Activated CD8-positive, alpha-beta memory T cell treated with anti-CD3 and anti-CD28 coated beads, Interleukin-2, amount 10 ng/mL, durations not matched to agents 7 days and 5 days (primary cell): ENCODE measurements around the gene MAPK8. TPM values are rescaled to one million over a fixed set of nuclear protein-coding genes. Genes with fewer than 3 reads are reported as not detected.
A peak's percentile ranks its signal among the peaks of the same experiment; 100 is the strongest.

Experiments
- ATAC-seq: fragments of 150-1000 bp; cut with Tn5 transposase; one replicate; pipeline ENCODE4 v1.10.0; 2021; ENCODE audit warnings: moderate library complexity
- CTCF ChIA-PET: fragments of 350-600 bp; sonication (Branson Sonifier 250); formaldehyde crosslinking; loops from one replicate; lab custom pipeline; 2021; ENCODE audit warnings: antibody characterized with exemption; lab: Charles Lee
- DNase-seq: peaks from one replicate; pipeline ENCODE4 v3.0.0-alpha.2; 2020
- H3K27ac Mint-ChIP-seq: one replicate; pipeline ENCODE4 v1.8.0; 2021; ENCODE audit warnings: mild to moderate bottlenecking, mixed read lengths
- H3K27me3 Mint-ChIP-seq: one replicate; pipeline ENCODE4 v1.8.0; 2021; ENCODE audit warnings: mixed read lengths
- H3K36me3 Mint-ChIP-seq: one replicate; pipeline ENCODE4 v1.8.0; 2021; ENCODE audit warnings: mild to moderate bottlenecking, mixed read lengths
- H3K4me1 Mint-ChIP-seq: one replicate; pipeline ENCODE4 v1.8.0; 2021; ENCODE audit warnings: mixed read lengths
- H3K4me3 Mint-ChIP-seq: one replicate; pipeline ENCODE4 v1.8.0; 2021; ENCODE audit warnings: mild to moderate bottlenecking, moderate library complexity, mixed read lengths
- H3K9me3 Mint-ChIP-seq: one replicate; pipeline ENCODE4 v1.8.0; 2022; ENCODE audit warnings: low read depth, mixed read lengths
- total RNA-seq, 2 experiments: library from RNA; stranded (reverse); gene quantifications; one replicate each; pipeline ENCODE4 v1.2.3, GENCODE V29; 2021

Gene MAPK8
- total RNA-seq, 2 experiments from 2014 or later = 45.6 to 111 TPM

DNA sequence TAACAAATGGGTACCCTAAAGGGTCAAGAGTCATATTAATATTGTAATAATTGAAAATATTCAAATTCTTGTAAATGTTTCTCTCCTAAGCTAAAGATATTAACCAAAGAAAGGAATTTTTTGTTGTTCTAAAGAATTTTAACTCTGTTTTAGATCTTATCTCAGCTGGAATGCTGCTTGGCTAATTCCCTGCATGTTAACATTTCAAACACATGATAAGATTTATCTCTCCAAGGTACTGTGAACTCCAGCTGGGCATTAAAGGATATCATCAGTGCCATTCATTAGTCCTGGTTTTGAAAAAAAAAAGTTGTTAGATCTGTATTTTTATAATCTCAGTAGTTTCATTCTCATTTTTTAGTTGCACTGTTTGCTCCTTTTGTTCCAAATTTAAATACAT is 76.9 kb downstream of the MAPK8 start:
- ATAC-seq (no peak), DNase-seq (no peak)
- Mint-ChIP-seq H3K36me3 (peaks cover 9% of the 10 kb centered on the region), H3K27me3 (no peaks in the 10 kb centered on the region), H3K4me3 (no peak overlapping the region), H3K4me1 (no peaks in the 10 kb centered on the region), H3K9me3 (no peaks in the 10 kb centered on the region), H3K27ac (no peak overlapping the region)
- CTCF ChIA-PET = interaction anchor here (0.7 kb wide), 1 partner anchor 20 kb away, joined by 3 read pairs; no protein-coding TSS in a partner anchor

DNA sequence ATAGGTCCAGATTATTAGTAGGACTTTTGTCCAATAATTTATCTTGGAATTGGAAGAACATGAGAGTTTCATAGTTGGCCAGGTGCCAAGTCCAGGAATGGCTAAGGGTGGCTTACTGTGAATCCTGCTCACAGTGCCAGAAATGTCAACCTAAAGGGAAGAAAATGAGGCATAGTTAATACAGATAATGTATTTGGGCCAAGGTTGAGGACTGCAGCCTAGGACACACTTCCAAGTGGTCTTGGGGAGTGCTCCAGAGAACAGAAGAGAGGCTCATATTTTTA is 78.2 kb downstream of the MAPK8 start:
- ATAC-seq = no peak
- peaks cover 7% of the 10 kb centered on the region for H3K36me3 Mint-ChIP-seq

DNA sequence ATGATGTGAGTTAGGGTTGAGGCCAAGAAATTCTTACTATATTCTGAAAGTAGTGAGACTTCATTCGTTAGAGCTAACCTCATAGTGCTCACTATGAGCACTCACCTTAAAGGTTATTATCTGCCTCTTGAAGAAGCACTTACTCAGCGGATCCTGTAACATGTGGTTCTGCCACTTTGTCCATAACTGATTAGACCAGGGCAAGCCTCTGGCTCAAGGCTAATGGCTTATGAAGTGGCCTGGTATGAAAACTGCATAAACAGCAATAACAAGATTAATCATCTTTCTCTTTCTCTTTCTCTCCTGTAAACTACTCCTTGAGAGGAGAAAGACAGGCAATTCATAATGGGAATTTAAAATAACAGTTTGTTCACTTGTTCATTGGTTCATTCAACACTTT is 82.8 kb downstream of the MAPK8 start:
- peaks cover 43% of the 10 kb centered on the region for H3K4me1 Mint-ChIP-seq

More for the DNA sequence above, 78.2 kb downstream of the MAPK8 start:
- no peak overlapping the region for H3K4me3 Mint-ChIP-seq
- CTCF ChIA-PET = interaction anchor here (0.9 kb wide), 1 partner anchor 75 kb away, joined by 4 read pairs; no protein-coding TSS in a partner anchor
- no peak overlapping the region for H3K27ac Mint-ChIP-seq
- DNase-seq = no peak
- no peaks in the 10 kb centered on the region for H3K9me3 Mint-ChIP-seq
- no peaks in the 10 kb centered on the region for H3K27me3 Mint-ChIP-seq
- H3K4me1 Mint-ChIP-seq = peaks cover 9% of the 10 kb centered on the region

DNA sequence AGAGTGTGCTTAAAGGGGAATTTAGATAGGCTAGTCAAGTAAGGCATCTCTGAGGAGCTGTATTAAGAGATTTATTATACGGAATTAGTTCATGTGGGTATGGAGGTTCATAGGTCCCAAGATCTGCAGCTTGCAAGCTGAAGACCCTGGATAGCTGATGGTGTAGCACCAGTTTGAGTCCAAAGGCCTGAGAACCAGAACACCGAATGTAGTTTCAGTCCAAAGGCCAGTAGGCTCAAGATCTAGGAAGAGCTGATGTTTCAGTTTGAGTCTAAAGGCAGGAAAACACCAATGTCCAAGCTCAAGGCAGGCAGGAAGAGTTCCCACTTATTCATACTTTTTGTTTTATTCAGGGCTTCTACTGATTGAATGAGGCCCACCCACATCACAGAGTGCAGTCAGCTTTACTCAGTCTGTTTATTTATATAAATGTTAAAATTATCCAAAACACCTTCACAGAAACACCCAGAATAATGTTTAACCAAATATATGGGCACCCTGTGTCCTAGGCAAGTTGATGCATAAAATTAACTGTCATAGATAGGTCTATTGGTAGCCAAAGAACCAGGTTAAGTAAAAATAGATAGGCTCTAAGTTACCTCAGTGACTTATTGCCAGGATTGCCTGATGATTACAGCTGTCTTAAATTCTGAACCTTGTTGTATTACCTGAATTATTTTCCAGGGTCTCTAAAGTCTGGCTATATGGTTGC is 83.5 kb downstream of the MAPK8 start:
- peaks cover 3% of the 10 kb centered on the region for H3K36me3 Mint-ChIP-seq
- no peaks in the 10 kb centered on the region for H3K27me3 Mint-ChIP-seq
- CTCF ChIA-PET = interaction anchor here (1.2 to 1.6 kb wide), 2 partner anchors 266 to 268 kb away, joined by 3 to 4 read pairs; no protein-coding TSS in a partner anchor
- DNase-seq = no peak
- ATAC-seq = no peak
- no peaks in the 10 kb centered on the region for H3K9me3 Mint-ChIP-seq
- H3K4me1 Mint-ChIP-seq = peaks cover 43% of the 10 kb centered on the region
- H3K4me3 Mint-ChIP-seq = no peak overlapping the region
- H3K27ac Mint-ChIP-seq = no peak overlapping the region

More for the DNA sequence above, 82.8 kb downstream of the MAPK8 start:
- ATAC-seq (no peak), DNase-seq (no peak)
- Mint-ChIP-seq H3K4me3 (no peak overlapping the region), H3K27ac (no peak overlapping the region), H3K9me3 (no peaks in the 10 kb centered on the region), H3K36me3 (peaks cover 3% of the 10 kb centered on the region), H3K27me3 (no peaks in the 10 kb centered on the region)
- CTCF ChIA-PET = interaction anchor here (1.2 kb wide), 1 partner anchor 266 kb away, joined by 3 read pairs; no protein-coding TSS in a partner anchor

DNA sequence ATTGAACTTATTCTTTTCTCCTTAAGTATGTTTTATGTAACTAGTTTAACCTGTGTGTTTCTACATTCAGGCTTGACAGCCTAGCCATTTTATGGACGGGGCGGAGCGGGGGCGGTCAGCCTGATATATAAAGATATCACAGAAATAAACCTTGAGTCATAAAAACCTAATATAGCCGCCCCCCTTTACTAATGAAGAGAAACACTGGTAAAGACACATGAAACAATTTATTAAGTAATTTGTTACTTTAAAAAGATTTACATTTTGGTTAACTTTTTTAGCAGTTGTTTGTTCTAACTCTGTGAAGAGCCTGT is 84.0 kb downstream of the MAPK8 start:
- DNase-seq = no peak
- H3K36me3 Mint-ChIP-seq = peaks cover 3% of the 10 kb centered on the region
- no peak overlapping the region for H3K4me3 Mint-ChIP-seq
- H3K27ac Mint-ChIP-seq = no peak overlapping the region
- no peak for ATAC-seq
- no peaks in the 10 kb centered on the region for H3K9me3 Mint-ChIP-seq
- H3K27me3 Mint-ChIP-seq = no peaks in the 10 kb centered on the region
- peaks cover 43% of the 10 kb centered on the region for H3K4me1 Mint-ChIP-seq
- CTCF ChIA-PET = interaction anchor here (1.6 kb wide), 2 partner anchors 8 to 268 kb away, joined by 4 to 5 read pairs; no protein-coding TSS in a partner anchor

DNA sequence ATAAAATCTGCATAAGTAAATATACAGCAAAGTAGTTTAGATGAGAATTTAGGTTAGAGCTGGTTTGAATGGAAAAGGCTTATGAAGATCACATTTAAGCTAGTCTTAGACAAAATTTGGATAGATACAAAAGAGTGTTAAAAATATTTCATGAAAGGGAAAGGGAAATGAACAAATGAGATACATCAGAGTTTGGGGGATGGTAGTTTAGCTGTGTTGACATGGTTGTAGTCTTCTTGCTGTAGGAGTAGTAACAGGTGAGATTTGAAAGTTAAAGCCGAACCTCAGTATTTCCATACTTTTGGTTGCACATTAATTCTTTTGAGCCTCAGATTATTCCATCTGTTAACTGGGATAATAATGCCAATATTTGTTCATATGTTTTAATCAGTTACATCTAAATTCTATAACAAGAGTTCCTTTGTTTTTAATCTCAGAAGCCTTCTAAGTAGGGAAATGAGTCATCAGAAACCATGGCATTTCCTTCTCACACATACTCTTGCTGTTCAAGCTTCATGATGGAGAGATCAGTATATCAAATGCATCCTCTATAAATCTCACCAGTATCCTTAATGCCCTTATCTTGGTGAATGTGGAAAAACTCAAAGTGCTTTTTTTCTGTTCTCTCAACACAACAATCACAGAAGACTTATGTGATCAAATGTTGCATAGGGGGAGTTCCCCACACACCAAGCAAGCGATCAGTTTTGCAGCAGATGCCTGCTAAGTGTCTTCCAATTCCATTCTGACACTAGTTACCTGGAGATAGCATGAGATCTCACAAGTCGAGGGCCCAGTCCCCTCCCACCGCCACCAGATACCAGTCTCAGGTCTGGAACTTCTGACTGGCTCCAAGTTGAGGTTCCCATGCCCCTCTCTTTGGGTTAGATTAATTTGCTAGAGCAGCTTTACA is 84.7 kb downstream of the MAPK8 start:
- DNase-seq (no peak), ATAC-seq (peak; percentile 90)
- Mint-ChIP-seq H3K36me3 (peaks cover 3% of the 10 kb centered on the region), H3K9me3 (no peaks in the 10 kb centered on the region), H3K4me3 (no peak overlapping the region), H3K27me3 (no peaks in the 10 kb centered on the region), H3K4me1 (peaks cover 43% of the 10 kb centered on the region), H3K27ac (no peak overlapping the region)
- CTCF ChIA-PET = interaction anchor here (0.9 to 1.6 kb wide), 4 partner anchors 9 to 267 kb away, joined by 3 to 5 read pairs (median 4); no protein-coding TSS in a partner anchor

DNA sequence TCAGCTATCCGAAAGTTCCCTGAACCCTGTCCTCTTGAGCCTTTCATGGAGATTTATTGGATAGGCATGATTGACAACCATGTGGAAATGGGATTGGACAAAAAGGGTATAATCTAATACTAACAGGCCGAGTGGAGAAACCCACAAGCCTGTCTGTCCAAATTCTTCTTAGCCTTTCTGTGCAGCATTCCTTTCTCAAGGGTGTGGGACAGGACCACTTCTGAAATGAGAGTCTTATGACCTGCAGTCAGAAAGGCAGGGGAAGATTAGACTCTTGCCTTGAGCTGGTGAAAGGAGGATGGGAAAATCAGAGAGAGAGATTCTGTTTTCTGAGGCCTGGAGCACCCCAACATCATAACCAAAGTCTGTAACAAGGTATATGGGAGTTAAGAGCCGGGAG is 85.5 kb downstream of the MAPK8 start:
- Mint-ChIP-seq H3K27me3 (no peaks in the 10 kb centered on the region), H3K4me3 (no peak overlapping the region), H3K9me3 (no peaks in the 10 kb centered on the region), H3K27ac (no peak overlapping the region), H3K36me3 (peaks cover 3% of the 10 kb centered on the region), H3K4me1 (peaks cover 43% of the 10 kb centered on the region)
- ATAC-seq (no peak), DNase-seq (no peak)
- CTCF ChIA-PET = interaction anchor here (1.2 to 1.6 kb wide), 4 partner anchors 10 to 266 kb away, joined by 3 to 5 read pairs (median 4); no protein-coding TSS in a partner anchor

DNA sequence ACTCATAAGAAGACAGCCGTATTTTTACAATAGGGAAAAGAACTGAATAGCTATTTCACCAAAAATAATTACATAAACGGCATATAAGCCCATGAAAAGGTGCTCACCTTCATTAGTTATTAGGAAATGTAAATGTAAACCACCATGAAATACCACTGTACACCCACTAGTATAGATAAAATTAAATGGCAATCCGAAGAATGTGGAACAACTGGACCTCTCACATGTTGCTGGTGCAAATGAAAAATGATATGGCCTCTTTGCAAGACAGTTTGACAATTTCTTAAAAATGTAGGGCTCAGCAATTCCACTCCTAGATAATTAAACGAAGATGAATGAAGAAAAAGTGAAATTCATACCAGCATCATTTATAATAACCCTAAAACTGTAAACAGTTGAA is 91.8 kb downstream of the MAPK8 start:
- Mint-ChIP-seq H3K4me1 (peaks cover 17% of the 10 kb centered on the region), H3K9me3 (no peaks in the 10 kb centered on the region), H3K36me3 (no peaks in the 10 kb centered on the region), H3K4me3 (no peak overlapping the region), H3K27ac (no peak overlapping the region), H3K27me3 (no peaks in the 10 kb centered on the region)
- CTCF ChIA-PET = no interaction called here
- no peak for DNase-seq
- ATAC-seq = no peak

DNA sequence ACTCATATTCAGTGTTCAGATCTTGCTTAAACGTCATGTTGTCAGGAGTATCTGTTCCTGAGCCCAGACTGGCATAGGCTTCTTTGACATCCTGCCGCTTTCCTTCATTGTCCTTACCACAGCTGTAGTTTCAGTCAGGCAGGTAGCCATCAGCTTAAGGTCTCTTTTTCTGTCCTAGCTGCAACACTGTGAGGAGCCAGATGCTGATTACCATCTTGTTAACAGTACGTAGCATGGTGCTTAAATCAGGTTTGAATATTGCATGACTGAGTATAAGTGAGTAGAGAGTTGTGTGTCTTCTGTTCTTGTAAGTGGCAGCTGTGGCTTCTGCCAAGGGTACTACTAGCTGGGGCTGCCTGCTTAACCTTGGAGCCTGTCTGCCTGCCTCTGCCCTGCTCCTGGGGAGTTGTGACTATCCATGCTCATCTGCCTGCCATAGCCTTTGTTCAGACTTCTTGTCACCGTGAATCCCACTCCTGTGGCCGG is 92.6 kb downstream of the MAPK8 start:
- Mint-ChIP-seq H3K4me3 (no peak overlapping the region), H3K27me3 (no peaks in the 10 kb centered on the region), H3K27ac (no peak overlapping the region), H3K9me3 (no peaks in the 10 kb centered on the region), H3K36me3 (no peaks in the 10 kb centered on the region), H3K4me1 (peaks cover 17% of the 10 kb centered on the region)
- CTCF ChIA-PET = no interaction called here
- no peak for DNase-seq
- no peak for ATAC-seq

DNA sequence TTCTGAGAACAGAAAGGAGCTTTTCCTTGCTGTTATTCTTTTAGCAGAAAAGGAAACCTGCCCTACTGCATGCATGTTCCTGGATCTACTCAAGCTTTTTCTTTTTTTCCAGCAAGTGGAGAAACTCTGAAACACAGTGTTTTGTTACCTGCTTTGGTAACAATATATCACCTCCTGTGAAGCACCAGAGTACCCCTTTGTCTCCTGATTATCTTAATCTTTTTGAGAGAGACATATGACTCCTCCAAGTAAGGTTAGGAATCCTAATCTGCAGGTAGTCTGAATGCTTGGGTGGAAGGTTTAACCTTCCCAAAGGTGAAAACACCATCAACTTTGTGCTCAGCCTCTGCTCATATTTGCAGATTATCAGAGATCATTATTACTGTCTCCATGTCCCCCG is 93.1 kb downstream of the MAPK8 start:
- ATAC-seq (no peak), DNase-seq (no peak)
- CTCF ChIA-PET = no interaction called here
- Mint-ChIP-seq H3K9me3 (no peaks in the 10 kb centered on the region), H3K36me3 (no peaks in the 10 kb centered on the region), H3K4me1 (peaks cover 17% of the 10 kb centered on the region), H3K27me3 (no peaks in the 10 kb centered on the region), H3K4me3 (no peak overlapping the region), H3K27ac (no peak overlapping the region)

DNA sequence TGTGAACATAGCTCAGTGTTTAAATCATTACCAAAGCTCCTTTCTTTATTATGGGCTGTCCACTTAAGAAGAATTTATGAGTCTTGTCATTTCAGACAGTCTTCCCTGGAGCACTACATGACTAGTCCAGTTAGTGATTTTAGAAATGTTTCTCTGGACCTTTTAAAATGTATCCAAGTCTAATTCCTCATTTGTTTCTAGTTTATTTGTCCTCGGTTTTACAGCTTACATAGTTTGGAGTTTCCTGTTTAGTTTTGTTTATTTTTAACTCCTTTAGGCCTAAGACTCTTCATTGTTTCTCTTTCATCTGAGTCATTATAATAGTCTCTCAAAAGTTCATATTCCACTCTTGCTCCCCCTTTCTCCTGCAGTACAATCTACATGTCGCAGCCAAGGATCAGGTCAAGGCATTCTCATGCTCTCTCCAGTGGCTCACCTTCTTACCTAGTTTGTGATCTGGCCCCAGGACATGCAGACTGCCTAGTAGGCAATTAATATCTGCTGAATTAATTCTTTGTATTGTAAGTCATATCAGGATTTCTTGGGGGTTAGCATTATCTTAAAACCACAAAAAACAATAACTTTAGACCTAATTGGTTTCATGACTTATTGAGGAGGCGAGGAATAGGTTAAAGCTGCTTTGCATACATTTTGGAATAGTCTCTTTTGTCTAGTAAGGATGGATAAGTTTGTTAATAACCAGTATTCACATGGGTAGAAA is 93.8 kb downstream of the MAPK8 start:
- ATAC-seq = no peak
- no peaks in the 10 kb centered on the region for H3K36me3 Mint-ChIP-seq
- CTCF ChIA-PET = interaction anchor here (1.3 kb wide), 1 partner anchor 255 kb away, joined by 3 read pairs; no protein-coding TSS in a partner anchor
- H3K9me3 Mint-ChIP-seq = no peaks in the 10 kb centered on the region
- peaks cover 17% of the 10 kb centered on the region for H3K4me1 Mint-ChIP-seq
- no peaks in the 10 kb centered on the region for H3K27me3 Mint-ChIP-seq
- no peak for DNase-seq
- no peak overlapping the region for H3K4me3 Mint-ChIP-seq
- no peak overlapping the region for H3K27ac Mint-ChIP-seq

DNA sequence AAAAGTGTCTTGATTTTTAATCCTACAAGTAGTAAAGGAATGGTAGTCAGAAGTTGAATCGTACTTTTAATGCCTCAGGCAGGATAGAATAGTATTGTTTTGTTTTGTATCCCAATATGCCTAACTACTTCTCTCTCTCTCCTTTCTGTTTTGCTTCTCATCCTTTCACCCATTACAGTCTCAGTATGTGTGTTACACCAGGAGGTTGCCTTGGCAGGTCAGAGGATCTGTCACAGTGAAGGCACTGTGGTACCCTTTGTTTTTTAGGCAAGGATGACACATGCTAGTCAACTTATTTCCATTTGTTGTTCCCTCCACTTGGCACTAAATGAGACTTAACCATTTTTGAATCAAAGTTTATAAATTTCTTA is 94.4 kb downstream of the MAPK8 start:
- CTCF ChIA-PET = interaction anchor here (1.3 kb wide), 1 partner anchor 255 kb away, joined by 3 read pairs; no protein-coding TSS in a partner anchor
- ATAC-seq = no peak
- no peak overlapping the region for H3K27ac Mint-ChIP-seq
- H3K9me3 Mint-ChIP-seq = no peaks in the 10 kb centered on the region
- no peaks in the 10 kb centered on the region for H3K27me3 Mint-ChIP-seq
- H3K36me3 Mint-ChIP-seq = no peaks in the 10 kb centered on the region
- peaks cover 17% of the 10 kb centered on the region for H3K4me1 Mint-ChIP-seq
- no peak for DNase-seq
- no peak overlapping the region for H3K4me3 Mint-ChIP-seq

DNA sequence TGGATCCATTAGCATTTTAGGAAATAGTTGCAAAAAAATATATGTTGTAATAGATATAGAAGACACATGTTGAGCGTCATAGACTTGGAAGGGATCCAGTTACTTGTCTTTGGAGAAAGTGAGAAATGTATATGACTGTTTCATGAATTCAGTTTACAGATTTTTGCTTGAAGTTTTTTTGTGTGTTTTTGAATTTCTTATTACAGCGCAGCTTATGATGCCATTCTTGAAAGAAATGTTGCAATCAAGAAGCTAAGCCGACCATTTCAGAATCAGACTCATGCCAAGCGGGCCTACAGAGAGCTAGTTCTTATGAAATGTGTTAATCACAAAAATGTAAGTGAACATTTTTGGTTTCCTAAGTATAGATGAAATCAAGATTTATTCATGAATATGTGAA is 98.2 kb downstream of the MAPK8 start:
- no peak for ATAC-seq
- no peaks in the 10 kb centered on the region for H3K9me3 Mint-ChIP-seq
- H3K4me1 Mint-ChIP-seq = peaks cover 12% of the 10 kb centered on the region

More for the DNA sequence above, 98.2 kb downstream of the MAPK8 start:
- H3K4me3 Mint-ChIP-seq = no peak overlapping the region
- DNase-seq = no peak
- no peaks in the 10 kb centered on the region for H3K36me3 Mint-ChIP-seq
- H3K27ac Mint-ChIP-seq = no peak overlapping the region
- no peaks in the 10 kb centered on the region for H3K27me3 Mint-ChIP-seq
- CTCF ChIA-PET = interaction anchor here (2.1 kb wide), 1 partner anchor 252 kb away, joined by 8 read pairs; no protein-coding TSS in a partner anchor
